Measurements from ENCODE around the gene IDH3B. TPM values are rescaled to one million over a fixed set of nuclear protein-coding genes. Genes with fewer than 3 reads are reported as not detected.

Gene IDH3B
- total and polyA plus RNA-seq, 11 donors, result 122 to 356 (median 197) TPM

DNA sequence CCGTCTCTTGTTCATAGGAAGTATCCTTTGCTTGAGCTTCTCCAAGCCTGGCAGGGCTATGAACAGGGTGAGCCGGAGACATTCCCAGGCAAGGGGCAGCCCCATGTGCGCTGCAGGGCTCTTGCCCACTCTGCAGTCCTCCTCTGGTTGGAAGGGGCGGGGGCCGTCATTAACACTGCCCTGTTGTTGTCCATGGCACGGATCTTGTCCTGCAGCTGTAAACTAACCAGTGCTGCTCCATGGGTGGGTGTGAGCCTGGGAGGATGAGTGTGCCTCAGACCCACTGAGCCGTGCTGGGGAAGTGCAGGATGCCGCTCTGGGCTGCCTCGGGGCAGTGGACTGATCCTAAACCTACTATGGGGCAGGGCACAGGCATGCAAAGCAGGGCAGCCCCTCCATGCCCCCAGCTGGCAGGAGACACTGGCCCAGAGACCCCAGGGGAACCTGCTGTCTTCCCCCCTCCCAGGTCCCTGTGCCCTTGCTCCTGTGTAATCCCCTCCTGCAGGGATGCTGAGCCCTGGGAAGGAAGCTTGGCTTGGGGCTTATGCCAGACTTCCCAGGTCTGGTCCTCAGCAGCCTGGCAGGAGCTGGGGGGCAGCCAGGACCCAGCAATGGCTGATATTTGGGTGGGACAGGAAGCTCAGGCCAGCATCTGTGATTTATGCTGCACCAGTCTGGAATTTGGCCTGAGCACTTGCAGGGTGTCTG, 37.1 kb upstream of the IDH3B start:
- Histone ChIP-seq H3K27me3 (peaks cover 0 to 8% (median 0%) of the 10 kb centered on the region in 9 donors), H3K27ac (no peak overlapping the region), H3K9me3 (no peaks in the 10 kb centered on the region), H3K4me3 (no peak overlapping the region), H3K4me1 (no peaks in the 10 kb centered on the region), H3K36me3 (no peaks in the 10 kb centered on the region)
- DNase-seq (peak in 1 of 5 donors; percentile 5), ATAC-seq (peak in 1 of 4 donors; percentile 17)
- WGBS, 4 donors, result 70 to 80% (median 74%) methylated on average over 8 to 9 of the region's 9 CpGs
- intact Hi-C loops (cut with DNase I), result loop anchor here in 1 of 10 donors (5.0 kb wide), 1 partner anchor 41 kb away; no protein-coding TSS in a partner anchor
- TF ChIP-seq, protein P1, sequence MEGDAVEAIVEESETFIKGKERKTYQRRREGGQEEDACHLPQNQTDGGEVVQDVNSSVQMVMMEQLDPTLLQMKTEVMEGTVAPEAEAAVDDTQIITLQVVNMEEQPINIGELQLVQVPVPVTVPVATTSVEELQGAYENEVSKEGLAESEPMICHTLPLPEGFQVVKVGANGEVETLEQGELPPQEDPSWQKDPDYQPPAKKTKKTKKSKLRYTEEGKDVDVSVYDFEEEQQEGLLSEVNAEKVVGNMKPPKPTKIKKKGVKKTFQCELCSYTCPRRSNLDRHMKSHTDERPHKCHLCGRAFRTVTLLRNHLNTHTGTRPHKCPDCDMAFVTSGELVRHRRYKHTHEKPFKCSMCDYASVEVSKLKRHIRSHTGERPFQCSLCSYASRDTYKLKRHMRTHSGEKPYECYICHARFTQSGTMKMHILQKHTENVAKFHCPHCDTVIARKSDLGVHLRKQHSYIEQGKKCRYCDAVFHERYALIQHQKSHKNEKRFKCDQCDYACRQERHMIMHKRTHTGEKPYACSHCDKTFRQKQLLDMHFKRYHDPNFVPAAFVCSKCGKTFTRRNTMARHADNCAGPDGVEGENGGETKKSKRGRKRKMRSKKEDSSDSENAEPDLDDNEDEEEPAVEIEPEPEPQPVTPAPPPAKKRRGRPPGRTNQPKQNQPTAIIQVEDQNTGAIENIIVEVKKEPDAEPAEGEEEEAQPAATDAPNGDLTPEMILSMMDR (IDR thresholded peaks at IDR 0.05), result no peak
- TF ChIP-seq POLR2A (IDR thresholded peaks at IDR 0.05), result no peak

DNA sequence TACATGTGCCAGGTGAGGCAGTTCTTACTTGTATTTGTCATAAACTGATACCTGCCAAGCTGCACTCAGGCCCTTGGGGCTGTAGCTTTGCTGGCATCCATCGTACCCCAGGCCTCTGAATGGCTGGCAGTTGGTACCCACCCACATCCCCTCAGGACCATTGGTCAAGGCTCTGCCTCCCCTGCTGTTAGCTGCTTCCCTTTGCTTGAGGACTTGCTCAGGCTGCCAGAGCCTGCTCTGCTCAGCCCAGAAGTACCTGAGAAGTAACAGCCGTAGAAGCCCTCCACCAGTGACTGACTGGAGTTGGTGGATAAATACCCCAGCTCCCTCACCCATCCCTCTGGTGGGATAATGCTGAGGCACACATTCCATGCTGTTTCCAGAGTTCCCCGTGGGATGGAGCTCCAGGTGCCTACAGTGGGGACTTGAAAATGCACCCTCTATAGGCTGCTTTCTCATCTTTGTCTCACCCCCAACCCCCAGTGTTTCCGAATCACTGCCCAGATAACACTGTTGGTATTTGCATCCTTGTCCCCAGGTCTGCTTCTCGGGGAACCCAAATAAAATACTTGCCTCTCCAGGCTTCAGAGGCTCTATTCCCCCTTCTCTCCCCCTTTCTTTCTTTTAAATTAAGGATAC, 35.9 kb upstream of the IDH3B start:
- H3K9me3 ChIP-seq, result no peaks in the 10 kb centered on the region
- H3K27me3 ChIP-seq, result peaks cover 0 to 20% (median 0%) of the 10 kb centered on the region in 9 donors
- DNase-seq (peak in 1 of 5 donors; percentile 2), ATAC-seq (no peak)
- H3K4me3 ChIP-seq, result no peak overlapping the region
- WGBS, 4 donors, result 79 to 90% (median 85%) methylated on average over 5 of the region's 5 CpGs
- no peak overlapping the region for H3K27ac ChIP-seq
- intact Hi-C loops (cut with DNase I), result loop anchor here in 5 of 10 donors (5.0 to 10.0 kb wide), 4 partner anchors 42 to 155 kb away; partner anchors contain the start of genes PCED1A (in 2 of the 5) and VPS16 (in 2 of the 5)
- no peaks in the 10 kb centered on the region for H3K4me1 ChIP-seq
- no peak for TF ChIP-seq POLR2A (IDR thresholded peaks at IDR 0.05)
- TF ChIP-seq, protein P1 (IDR thresholded peaks at IDR 0.05), result no peak
- H3K36me3 ChIP-seq, result no peaks in the 10 kb centered on the region

DNA sequence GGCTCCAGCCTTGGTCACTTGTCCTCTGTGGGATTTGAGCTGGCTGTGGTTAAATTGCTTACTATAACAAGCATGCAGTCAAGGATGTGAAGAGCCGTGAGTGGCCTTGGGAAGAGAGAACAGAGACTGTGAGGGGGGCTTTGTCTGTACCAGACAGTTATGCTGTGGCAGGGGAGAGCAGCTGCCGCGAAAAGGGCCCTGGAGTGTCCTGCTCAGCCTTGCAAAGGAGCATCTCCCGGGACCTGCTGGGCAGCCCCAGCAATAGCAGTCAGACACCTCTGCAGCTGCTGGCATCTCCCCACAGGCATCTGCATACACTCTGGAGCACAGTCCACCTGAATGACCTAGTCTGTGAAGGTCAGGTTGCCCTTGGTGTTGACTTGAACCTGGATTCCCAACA, 34.9 kb upstream of the IDH3B start:
- Histone ChIP-seq H3K27ac (no peak overlapping the region), H3K27me3 (peaks cover 0 to 26% (median under 1%) of the 10 kb centered on the region in 9 donors), H3K9me3 (no peaks in the 10 kb centered on the region), H3K36me3 (no peaks in the 10 kb centered on the region), H3K4me3 (no peak overlapping the region), H3K4me1 (peaks cover 0 to 4% (median 0%) of the 10 kb centered on the region in 12 donors)
- TF ChIP-seq POLR2A (IDR thresholded peaks at IDR 0.05), result no peak
- TF ChIP-seq, protein P1 (IDR thresholded peaks at IDR 0.05), result no peak
- intact Hi-C loops (cut with DNase I), result loop anchor here in 4 of 10 donors (5.0 to 10.0 kb wide), 3 partner anchors 53 to 156 kb away; partner anchors contain the start of genes PCED1A (in 2 of the 4) and VPS16 (in 2 of the 4)
- DNase-seq, result no peak
- ATAC-seq, result no peak
- WGBS, 4 donors, result 71 to 89% (median 83%) methylated on average over 4 of the region's 4 CpGs
